Bone marrow (tissue), 2 donors: ENCODE measurements around the gene GPC5.
A peak's percentile ranks its signal among the peaks of the same experiment; 100 is the strongest.

Source experiments
- DNase-seq, 2 donors: peaks; one replicate each; lab custom pipeline; 2025; lab: John Stamatoyannopoulos, UW

The GPC5 gene

GRCh38 chr13:91986761-91987483 lies 588.5 kb downstream of the GPC5 start:
- no peak for DNase-seq

GRCh38 chr13:91988331-91988730 lies 589.9 kb downstream of the GPC5 start:
- no peak for DNase-seq

- DNase-seq: no peak
These were observed 614.4 kb downstream of the GPC5 start for GRCh38 chr13:92012787-92013186.

GRCh38 chr13:92017737-92018136 lies 619.3 kb downstream of the GPC5 start:
- DNase-seq: no peak

GRCh38 chr13:92028695-92029094 lies 630.3 kb downstream of the GPC5 start:
- DNase-seq: no peak

- DNase-seq: no peak
These were observed 631.2 kb downstream of the GPC5 start for GRCh38 chr13:92029641-92030040.

- no peak for DNase-seq
These were observed 640.5 kb downstream of the GPC5 start for GRCh38 chr13:92038905-92039304.

- DNase-seq: no peak
These were observed 644.1 kb downstream of the GPC5 start for GRCh38 chr13:92042522-92042921.

- no peak for DNase-seq
These were observed 645.9 kb downstream of the GPC5 start for GRCh38 chr13:92044351-92044750.

- no peak for DNase-seq
These were observed 656.0 kb downstream of the GPC5 start for GRCh38 chr13:92054389-92054788.

- DNase-seq: no peak
These were observed 676.2 kb downstream of the GPC5 start for GRCh38 chr13:92074658-92075057.

GRCh38 chr13:92097337-92097903 lies 699.0 kb downstream of the GPC5 start:
- no peak for DNase-seq

GRCh38 chr13:92101801-92102200 lies 703.4 kb downstream of the GPC5 start:
- no peak for DNase-seq

GRCh38 chr13:92103689-92104153 lies 705.3 kb downstream of the GPC5 start:
- DNase-seq: no peak

GRCh38 chr13:92122186-92122853 lies 723.9 kb downstream of the GPC5 start:
- DNase-seq: no peak

- DNase-seq: no peak
These were observed 728.0 kb downstream of the GPC5 start for GRCh38 chr13:92126399-92126798.

- no peak for DNase-seq
These were observed 737.1 kb downstream of the GPC5 start for GRCh38 chr13:92135509-92135908.

- no peak for DNase-seq
These were observed 738.2 kb downstream of the GPC5 start for GRCh38 chr13:92136449-92137155.

GRCh38 chr13:92137520-92137919 lies 739.1 kb downstream of the GPC5 start:
- no peak for DNase-seq

- DNase-seq: no peak
These were observed 745.3 kb downstream of the GPC5 start for GRCh38 chr13:92143766-92144165.

GRCh38 chr13:92150606-92151005 lies 752.2 kb downstream of the GPC5 start:
- no peak for DNase-seq

- peak in 1 of 2 donors; percentile 33 for DNase-seq
These were observed 759.9 kb downstream of the GPC5 start for GRCh38 chr13:92158346-92158745.

GRCh38 chr13:92164822-92165221 lies 766.4 kb downstream of the GPC5 start:
- no peak for DNase-seq
